Stimulated activated CD8-positive, alpha-beta memory T cell treated with anti-CD3 and anti-CD28 coated beads, Interleukin-7, amount 100 ng/mL, for 48 hours (primary cell): ENCODE results near the gene ECHDC1.

ENCODE experiments used
- DNase-seq, 2 donors: peaks; one replicate each; pipeline ENCODE4 v3.0.0-alpha.2; 2020; ENCODE audit warnings: low read depth in 1 of 2; ENCODE audit errors: extremely low read depth in 1 of 2

The ECHDC1 gene

DNA sequence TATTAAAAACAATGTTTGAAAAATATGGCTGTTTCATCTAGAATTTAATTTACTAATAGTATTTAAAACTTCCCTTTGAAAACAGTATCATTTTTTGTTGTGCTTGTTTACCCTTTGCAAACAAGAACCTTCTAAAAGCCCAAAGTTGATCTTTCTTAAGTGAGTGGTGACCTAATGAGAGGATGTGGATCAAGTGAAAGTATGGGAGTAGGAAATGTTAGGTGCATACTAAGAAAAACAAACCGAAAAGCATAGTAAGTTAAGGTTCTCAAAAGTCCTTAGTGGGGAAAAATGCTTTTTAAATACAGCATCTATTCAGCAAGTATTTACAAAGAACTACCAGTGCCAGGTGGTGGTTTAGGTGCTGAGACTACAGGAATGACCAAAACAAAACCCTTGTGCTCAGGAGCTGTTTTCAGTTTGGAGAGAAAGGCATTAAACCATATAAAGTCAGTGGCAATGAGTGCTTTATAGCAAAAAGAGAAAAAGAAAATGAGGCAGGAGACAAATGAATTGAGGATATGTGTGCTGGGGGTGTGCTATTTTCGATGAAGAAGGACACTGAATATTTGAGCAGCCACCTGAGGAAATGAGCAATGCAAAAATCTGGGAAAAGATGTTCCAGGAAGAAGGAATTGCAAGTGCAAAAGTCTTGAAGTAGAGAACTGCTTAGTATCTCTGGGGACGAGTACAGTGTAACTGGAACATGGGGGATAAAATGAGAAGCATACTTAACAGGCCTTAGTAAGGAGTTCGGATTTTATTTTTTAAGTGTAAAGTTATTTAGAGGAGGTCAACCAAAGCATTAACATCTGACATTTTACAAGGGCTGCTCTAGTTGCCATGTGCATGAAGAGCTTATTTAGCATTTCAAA is 52.8 kb downstream of the ECHDC1 start:
- DNase-seq: no peak

DNA sequence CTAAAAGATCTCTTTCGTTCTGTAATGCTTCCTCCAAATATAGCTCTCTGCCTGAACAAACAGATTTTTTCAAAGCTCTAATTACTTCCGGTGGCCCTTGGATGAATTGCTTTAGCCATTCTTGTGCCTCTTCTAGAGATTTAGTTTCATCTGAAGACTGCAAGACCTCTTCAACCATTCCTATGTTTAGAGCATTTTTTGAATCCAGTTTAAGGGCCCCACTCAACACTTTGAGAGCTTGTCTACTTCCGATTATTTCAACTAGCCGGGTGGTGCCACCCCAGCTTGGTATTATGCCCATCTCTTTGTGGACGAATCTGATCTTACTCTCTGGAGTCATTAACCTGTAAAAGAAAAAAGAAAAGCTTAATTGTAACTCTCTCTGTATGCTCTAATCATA is 53.5 kb downstream of the ECHDC1 start:
- no peak for DNase-seq

GRCh38 chr6:127288705-127289104 is 54.7 kb downstream of the ECHDC1 start:
- no peak for DNase-seq

DNA sequence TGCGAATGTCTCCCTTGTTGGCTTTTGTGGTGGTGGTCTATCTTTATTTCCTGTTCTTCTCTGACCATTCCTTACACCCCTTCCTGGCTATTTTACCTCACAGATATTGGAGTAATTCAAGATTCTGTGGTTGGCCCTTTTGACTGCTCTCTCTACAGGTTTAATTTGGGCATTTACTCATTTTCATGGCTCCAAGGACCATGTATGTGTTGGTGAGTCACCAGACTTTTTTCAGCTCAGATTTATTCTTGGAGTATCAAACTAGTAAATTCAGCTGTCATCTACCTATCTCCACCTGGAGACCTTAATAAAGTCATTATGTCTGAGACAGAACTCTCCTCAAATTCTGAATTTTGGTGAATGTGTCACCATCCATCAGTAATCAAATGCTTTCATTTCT is 61.2 kb downstream of the ECHDC1 start:
- DNase-seq: no peak

GRCh38 chr6:127279815-127280214 is 63.6 kb downstream of the ECHDC1 start:
- no peak for DNase-seq

DNA sequence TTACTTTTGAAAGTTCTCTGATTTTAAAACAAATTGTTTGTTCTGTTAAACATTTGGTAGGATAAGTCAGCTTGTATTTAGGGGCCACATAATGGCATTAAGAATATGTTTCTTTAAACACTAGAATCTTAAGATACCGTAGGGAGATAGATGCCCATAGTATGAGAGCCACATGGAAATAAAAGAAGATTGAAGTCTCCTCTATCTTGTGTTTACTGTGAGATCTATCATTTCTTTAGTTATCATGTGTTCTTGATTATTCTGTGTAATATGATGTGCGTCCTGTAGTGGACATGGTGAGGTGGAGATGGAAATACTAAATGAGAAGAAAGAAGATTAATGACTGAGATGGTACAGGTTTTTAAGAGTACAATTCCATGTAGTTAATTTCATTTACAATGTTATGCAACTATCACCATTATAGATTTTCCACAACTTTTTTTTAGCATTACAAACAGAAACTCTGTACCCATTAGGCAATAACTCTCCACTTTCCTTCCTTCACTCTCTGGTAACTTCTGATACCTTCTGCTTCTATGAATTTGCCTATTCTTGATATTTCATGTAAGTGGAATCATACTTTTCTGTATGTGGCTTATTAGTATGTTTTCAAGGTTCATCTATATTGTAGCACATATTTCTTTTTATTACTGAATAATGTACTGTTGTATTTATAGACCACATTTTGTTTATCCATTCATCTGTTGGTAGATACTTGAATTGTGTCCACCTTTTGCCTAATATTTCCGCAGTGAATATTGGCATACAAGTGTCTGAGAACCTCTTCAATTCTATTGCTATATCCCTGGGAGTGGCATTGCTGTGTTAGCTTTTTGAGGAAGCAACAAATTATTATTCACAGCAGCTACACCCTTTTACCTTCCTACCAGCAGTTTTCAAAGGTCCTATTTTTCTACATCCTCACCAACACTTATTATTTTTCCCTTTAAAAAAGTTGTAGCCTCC is 65.2 kb downstream of the ECHDC1 start:
- DNase-seq: no peak

GRCh38 chr6:127276331-127276730 is 67.1 kb downstream of the ECHDC1 start:
- no peak for DNase-seq

DNA sequence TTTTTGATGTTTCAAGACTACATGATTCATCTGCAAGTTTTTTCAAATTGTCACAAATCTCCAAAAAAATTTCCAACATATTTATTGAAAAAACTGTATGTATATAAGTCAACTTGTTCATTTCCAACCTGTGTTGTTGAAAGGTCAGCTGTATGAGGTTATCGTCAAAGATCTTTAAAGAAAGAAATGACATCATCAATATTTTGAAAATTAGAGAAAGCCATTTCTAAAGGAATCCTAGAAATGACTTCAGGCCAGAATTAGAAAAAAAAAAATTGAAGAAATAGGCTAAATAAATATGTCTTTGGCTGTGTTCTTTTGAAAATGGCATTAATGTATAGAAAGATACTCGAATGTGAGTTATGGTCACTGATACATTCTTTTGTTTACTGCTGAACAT is 69.9 kb downstream of the ECHDC1 start:
- no peak for DNase-seq

- DNase-seq: no peak
Measured at GRCh38 chr6:127272576-127272975, 70.8 kb downstream of the ECHDC1 start.

DNA sequence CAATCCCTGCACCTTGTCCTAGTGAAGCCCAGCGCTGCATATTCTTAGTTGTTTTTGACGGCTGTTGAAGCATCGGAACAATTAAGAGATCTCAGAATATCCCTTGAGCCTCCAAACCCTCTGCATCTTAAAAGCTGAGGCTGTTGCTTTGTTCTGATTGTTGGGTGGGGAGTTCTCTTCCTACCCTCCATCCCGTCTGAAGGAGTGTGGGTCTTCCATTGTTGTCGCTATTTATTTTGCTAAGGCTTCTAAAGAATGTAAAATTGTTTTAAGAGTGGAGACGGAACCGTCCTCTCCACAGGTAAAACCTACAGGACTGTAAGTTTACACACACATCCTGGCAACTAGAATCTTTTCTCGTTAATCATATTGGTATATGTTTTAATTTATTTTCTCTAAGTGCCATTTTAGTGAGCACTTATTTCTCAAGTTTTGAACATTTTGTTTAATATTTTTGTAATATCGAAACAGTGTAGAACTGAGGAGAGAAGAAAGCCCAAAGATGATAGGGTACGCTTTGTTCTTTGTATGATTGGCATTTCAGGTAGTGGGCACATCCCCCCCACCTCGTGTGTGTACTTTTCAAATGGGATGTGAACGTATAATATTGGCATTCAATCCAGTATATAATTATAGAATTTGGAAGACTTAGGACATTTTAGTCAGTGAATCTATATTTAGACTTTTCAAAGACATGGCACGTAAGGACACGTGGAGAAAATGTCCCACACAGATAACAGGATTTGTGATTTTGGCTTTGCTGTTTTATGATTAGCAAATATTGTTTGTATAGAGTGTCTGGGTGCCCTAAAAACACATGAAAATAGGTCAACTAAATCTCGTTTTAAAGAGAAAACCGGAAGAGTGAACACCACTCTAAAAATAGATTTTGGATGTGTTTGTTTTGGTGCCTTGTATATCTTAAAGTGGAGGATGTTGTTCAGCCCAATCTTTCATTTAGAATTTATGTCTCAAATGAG is 75.5 kb downstream of the ECHDC1 start:
- no peak for DNase-seq

DNA sequence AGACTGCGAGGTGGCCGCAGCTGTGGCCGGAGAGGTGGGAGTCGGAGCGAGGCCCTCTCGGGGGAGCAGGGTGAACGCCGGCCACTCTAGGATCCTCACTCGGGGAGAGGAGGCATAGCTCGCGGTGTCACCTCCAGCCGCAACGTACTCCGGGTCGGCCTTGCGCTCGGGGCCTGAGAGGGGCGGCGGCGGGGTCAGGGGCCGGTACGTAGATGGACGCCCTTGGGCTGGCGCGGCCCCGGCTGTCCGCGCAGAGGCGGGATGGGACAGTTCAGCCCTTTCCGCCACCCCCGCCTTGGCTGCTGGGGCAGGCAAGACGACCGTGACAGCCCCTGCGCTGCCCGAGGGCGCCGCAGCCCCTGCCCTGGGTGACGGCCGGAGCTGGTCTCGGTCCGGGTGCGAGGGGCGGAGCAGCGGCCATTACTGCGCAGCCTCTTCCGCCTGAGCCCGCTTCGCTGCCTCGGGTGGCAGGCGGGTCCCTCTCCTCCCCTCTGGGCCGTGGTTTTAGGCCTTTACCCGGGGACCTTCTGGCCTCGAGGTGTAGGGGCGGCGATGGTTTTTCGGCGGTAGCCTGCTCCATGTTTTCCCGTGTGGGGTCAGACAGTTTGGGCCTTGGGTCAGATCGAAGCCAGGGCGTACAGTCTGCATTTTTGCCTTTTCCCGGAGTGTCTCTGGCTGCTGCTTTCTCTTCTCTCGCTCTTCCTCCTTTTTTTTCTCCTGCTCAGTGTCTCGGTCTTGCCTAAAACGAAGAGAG is 76.3 kb downstream of the ECHDC1 start:
- DNase-seq: peak; percentile 29 to 47

DNA sequence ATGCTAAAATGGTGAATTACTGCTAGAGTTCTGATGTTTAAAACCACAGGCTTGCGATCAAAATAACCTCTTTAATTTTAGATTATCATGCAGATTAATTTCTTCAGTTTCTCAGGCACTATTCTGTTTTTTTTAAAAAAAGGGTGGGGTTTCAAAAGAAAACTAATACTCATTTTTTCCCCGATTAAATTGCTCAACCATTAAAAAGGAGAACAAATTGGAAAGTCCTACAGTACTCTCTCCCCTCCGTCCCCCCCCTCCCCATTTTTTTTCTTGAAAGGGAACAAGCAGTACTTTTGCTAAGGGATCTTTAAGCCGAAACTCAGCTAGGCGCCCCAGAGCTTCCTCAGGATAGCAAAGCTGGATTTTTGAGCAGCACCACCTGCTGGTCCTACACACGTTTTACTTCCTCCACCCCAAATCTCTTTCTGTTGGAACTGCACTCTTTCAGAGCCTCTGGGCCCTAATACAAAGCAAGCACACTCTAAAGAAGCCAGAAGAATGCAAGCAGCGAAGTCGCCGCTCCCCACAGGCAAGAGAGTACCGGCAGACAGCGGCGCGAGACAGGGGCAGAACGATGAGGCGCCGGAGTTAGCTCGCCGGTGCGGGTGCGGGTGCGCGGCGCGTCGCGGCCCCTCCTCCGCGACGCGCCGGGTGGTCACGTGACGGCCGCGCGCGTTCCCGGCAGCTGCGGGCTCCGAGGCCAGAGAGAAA is 77.1 kb downstream of the ECHDC1 start, which contains the start of gene RNF146:
Gene RNF146 (plus strand): TSS at position 687 of the 714 bp plus-strand sequence. CDS start 13,475 bp downstream, outside the sequence.
- DNase-seq: peak; percentile 49 to 50

DNA sequence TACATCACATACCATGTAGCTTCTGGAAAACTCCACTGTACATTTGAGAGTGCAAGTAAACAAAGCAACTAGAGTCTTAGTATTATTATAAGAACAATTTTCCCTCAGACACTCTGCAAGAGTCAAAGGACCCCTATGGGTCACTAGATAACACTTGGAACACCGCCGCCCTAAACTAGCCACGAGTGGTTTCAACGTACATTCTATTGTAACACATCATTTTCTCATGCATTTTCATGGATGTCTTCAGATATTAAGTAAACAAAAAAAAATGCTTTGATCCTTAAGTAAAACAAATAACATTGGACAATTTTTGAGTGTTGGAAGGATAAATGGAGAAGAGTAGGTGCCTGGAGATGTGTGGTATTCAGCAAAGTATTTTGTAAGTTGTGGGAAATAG is 79.9 kb downstream of the ECHDC1 start:
- DNase-seq: no peak

- no peak for DNase-seq
Measured at GRCh38 chr6:127262896-127263295, 80.5 kb downstream of the ECHDC1 start.

DNA sequence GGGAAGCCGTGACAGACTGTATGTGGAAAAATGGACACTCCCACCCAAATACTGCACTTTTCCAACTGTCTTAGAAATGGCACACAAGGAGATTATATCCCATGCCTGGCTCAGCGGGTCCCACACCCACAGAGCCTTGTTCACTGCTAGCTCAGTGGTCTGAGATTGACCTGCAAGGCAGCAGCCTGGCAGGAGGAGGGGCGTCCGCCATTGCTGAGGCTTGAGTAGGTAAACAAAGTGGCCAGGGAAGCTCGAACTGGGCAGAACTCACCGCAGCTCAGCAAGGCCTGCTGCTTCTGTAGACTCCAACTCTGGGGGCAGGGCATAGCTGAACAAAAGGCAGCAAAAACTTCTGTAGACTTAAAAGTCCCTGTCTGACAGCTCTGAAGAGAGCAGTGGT is 88.1 kb downstream of the ECHDC1 start:
- DNase-seq: no peak

DNA sequence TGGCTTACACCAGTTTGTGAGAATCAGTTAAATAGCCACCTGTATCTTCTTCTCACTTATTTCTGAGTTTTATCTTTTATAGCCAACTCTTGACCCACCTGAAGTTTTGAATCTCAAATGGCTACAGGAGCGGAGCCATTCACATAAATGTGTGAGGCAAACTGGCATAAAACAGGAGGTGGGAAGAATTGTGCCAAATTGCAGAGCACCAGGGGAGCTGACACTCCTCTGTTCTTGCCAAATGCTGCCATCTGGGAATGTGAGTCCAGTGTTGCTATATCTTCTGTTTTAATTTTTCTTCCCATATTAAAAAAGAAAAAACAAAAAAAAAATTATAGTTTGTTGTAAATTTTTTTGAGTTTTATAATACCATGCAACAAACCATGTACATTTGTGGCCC is 93.8 kb downstream of the ECHDC1 start:
- no peak for DNase-seq

DNA sequence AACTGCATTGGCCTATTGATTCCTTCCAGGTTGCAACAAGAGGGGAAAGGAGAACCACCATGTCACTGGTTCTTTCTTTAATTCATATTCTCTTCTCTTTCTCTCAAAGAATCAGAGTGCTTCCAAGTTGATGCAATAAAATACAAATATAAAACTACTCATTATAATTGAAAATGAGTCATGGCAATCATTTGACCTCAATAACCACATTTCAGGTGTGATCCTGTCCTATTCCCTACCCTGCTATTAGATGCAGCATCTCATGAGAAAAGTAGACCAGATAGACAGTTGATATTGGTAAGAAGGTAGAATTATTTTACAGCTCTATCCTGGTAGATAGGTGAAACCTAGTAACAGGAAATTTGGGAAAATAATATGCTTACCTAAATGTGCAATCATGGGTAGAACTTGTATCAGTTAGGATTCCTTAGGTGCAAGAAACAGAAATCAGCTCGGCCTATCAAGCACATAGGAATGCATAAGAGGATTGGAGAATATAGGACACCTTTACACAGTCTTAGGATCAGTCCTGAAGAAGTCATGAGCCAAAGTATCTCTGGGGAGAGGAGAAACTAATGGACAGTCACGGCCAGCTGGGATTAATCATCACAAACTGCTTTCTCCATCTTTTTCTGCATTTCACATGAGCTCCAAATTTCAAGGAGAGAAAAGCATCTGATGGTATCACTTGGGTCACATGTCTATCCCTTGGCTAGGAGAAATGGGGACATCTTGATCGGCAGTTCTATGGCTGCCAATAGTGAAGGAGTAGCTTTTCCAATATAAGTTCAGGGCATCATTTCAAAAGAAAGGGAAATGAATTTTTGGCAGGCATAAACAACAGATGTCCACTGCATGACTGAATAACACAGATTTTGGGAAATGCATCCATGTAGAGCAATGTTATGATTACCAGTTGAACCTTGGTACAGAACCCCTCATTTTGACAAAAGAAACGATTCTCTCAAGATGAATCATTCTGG is 96.0 kb downstream of the ECHDC1 start:
- DNase-seq: no peak

- DNase-seq: no peak
Measured at GRCh38 chr6:127243501-127243900, 99.9 kb downstream of the ECHDC1 start.
